ENCODE data around the gene TNNI3.

The TNNI3 gene

GRCh38 chr19:55181740-55182139 is 24.2 kb upstream of the TNNI3 start:
- Histone ChIP-seq H3K9me3 (no peaks in the 10 kb centered on the region), H3K27me3 (no peaks in the 10 kb centered on the region), H3K4me3 (ENCODE audit: low read depth, low read length) (no peak overlapping the region), H3K36me3 (no peaks in the 10 kb centered on the region), H3K4me1 (no peaks in the 10 kb centered on the region; the same call in 1 of the 2 replicates)
- DNase-seq, result no peak
- TF ChIP-seq CTCF (IDR thresholded peaks at IDR 0.05; ENCODE audit: low read depth, low read length), result no peak

DNA sequence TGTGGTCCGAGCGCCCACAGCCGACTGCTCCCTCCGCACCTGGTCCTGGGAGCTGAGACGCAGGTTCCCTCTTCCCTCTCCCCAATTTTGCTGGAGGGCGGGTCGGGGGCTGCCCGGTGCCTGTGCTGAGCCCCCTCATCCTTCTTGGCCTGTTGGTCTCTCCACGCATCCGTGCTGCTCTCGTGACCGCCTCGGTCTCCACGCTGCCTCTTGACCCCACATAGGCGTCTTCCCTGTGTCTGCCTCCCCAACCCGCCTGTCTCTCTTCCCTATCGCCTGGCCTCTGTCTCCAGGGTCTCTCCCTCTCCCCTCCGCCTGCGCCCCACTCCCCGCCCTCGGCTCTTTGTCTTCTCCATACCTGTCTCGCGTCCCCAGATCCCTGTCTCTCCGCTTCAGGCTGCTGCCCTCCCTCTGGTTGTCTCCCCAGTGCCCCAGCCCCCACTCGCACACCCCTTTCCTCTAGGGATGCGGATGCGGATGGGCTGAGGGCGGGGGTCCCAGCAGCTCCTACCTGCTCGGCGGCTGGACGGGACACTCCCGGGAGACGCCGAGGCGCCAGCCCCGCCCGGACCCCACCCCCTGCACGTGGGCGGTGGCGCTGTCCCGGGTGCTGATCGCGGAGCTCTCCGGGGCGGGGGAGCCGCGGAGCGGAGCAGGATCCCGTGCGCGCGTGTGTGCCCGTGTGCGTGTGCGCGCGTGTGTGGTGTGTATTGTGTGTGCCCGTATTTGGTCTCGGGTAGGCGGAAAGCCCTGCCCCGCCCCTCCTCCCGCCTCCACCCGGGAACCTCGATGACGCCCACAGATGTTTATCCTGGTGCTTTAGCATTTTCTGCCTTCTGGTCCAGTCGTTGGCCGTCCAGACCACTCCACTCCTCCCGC is 22.3 kb upstream of the TNNI3 start, which contains the start of gene SYT5:
SYT5 (minus strand) TSS at position 684 of the 879 bp plus-strand sequence. CDS start 1,248 bp downstream, outside the sequence.
- no peaks in the 10 kb centered on the region; the same call in 1 of the 2 replicates for H3K4me1 ChIP-seq
- no peaks in the 10 kb centered on the region for H3K36me3 ChIP-seq
- no peaks in the 10 kb centered on the region for H3K27me3 ChIP-seq
- peak within 1 kb of the TSS; percentile 78 for H3K4me3 ChIP-seq (ENCODE audit: low read depth, low read length)
- TF ChIP-seq CTCF (IDR thresholded peaks at IDR 0.05; ENCODE audit: low read depth, low read length), result no peak
- DNase-seq, result peak; percentile 58
- no peaks in the 10 kb centered on the region for H3K9me3 ChIP-seq

- Histone ChIP-seq H3K27me3 (no peaks in the 10 kb centered on the region), H3K4me1 (peaks cover 2% of the 10 kb centered on the region; the same call in 1 of the 2 replicates), H3K36me3 (no peaks in the 10 kb centered on the region), H3K4me3 (ENCODE audit: low read depth, low read length) (peak overlapping the region; percentile 78), H3K9me3 (no peaks in the 10 kb centered on the region)
- TF ChIP-seq CTCF (IDR thresholded peaks at IDR 0.05; ENCODE audit: low read depth, low read length), result no peak
- peak; percentile 95 for DNase-seq
These were observed 21.5 kb upstream of the TNNI3 start for GRCh38 chr19:55178781-55179599.

- H3K9me3 ChIP-seq, result no peaks in the 10 kb centered on the region
- TF ChIP-seq CTCF (IDR thresholded peaks at IDR 0.05; ENCODE audit: low read depth, low read length), result no peak
- H3K4me3 ChIP-seq (ENCODE audit: low read depth, low read length), result no peak overlapping the region
- H3K27me3 ChIP-seq, result peaks cover 25% of the 10 kb centered on the region
- H3K36me3 ChIP-seq, result no peaks in the 10 kb centered on the region
- peaks cover 2% of the 10 kb centered on the region; the same call in 1 of the 2 replicates for H3K4me1 ChIP-seq
- DNase-seq, result no peak
These were observed 18.5 kb upstream of the TNNI3 start for GRCh38 chr19:55176076-55176475.

GRCh38 chr19:55175117-55175867 is 17.8 kb upstream of the TNNI3 start:
- Histone ChIP-seq H3K36me3 (no peaks in the 10 kb centered on the region), H3K9me3 (no peaks in the 10 kb centered on the region), H3K4me1 (peaks cover 2% of the 10 kb centered on the region; the same call in 1 of the 2 replicates), H3K27me3 (peaks cover 33% of the 10 kb centered on the region), H3K4me3 (ENCODE audit: low read depth, low read length) (peak overlapping the region; percentile 16; the same call in 1 of the 2 replicates)
- TF ChIP-seq CTCF (IDR thresholded peaks at IDR 0.05; ENCODE audit: low read depth, low read length), result no peak
- DNase-seq, result peak; percentile 76

Measured in BE2C (cell line).